HG03159 (cell line): ENCODE results near the gene HOXA3.

Experiments used
- ATAC-seq: cut with Tn5 transposase; IDR thresholded peaks from one replicate; pipeline ENCODE4 v1.9.1; 2021; ENCODE audit warnings: mild to moderate bottlenecking, moderate library complexity; ENCODE audit not compliant: unreplicated experiment

HOXA3 gene

DNA sequence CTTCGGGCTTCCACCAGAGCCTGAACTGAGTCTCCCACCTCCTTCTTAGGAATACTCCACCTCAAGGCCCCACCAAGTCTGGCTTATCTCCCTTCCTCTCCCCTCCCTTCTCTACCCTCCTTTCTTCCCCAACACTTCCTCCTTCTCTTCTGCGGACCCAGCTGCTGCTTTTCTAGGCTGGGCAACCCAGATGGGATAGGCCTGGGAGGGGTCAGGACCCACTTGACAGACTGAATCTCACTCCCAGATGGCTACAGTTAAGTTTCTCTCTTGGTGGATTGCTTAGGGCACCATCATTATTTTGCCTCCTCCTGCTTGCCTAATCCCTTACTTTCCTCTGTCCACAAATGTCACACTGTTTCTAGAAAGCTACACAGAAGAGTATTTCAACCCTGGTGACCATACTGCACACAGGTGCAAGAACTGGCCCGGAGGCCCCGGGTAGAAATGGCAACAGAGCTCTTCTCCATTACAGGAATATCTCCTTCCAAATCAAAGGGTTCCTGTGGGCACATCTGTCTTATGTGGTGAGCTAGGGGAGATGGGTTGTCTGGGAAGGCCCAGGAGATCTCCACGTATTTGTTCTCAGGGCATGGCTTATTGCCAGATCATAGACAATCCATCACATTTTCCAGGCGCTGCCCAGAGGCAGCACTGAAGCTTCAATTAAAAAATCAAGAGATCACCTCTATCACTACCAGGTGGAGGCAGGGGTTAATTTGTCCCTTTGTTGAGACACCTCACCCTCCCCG, 37.8 kb upstream of the HOXA3 start:
- ATAC-seq = no peak

DNA sequence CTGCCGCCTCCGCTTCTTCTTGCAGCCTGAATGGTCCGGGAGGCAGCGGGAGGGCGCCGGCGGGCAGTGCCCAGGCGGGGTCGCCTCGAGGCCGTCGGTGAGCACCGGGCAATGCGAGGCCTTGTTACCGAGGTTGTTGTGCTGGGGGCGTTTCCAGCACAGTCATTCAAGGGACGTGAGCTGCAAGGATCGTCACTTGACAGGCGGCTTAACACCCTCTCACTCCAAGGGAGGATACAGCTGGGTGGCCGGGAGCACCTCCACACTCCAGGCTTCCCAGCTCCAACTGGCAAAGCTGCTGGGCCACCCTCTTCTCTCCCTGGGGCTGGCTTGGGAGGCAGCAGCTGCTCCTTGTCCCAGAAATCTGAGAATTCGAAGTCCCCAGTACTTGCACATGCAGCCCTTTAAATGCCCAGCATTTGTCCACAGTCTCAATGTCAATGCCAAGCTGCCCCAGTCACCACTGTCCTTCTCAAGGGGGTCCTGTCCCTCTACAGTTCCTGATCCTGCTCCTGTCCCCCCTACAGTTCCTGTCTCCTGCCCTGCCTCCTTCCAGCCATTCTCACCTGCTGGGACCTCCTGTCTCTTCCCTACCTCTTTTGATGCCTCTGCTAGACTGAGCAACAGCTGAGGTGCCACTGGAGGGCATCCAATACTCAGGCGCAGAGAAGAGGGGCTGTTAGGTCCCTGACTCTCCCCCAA, 37.1 kb upstream of the HOXA3 start:
- ATAC-seq = no peak

DNA sequence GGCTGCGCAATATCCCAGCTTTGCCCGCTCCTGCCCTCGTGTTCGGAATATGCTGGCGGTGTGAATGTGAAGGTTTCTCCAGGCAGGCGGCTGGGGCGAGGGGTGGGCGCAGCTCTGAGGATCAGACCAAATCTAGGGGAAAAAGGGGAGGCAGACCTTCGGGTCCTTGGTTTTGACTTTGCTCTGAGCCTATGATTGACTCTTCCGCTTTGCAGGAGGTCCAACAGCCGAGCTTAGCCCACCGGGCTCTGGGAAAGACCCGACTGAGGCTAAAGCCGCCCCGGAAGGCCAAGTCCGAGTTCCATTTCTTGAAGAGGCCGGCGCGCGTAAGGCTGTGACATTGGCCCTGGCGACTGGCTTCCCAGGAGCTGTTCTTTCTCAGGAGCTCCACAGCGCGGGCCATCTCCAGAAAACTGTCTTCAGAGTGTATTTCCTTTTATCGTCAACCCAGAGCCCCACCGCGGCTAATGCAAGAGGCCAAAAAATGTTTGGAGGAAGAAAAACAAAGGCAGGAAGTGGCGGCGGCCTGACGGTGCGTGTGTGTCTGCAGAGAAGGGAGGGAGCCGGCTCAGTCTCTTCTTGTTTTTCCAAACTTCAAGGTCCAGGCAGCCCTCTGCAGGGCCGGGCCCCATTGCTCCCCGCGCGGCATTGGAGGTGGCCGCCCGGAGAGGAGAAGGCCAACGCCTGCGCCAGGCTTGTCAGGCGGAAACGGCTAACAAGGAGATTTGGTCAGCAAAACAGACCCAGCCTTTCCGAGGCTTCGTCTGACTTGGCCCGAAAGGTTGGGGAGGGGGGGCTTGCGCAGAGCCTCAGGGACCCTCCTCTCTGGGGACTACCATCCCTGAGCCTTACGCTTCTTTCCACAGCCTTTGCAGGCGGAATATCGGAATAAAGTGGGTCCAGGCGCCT, 36.3 kb upstream of the HOXA3 start:
- no peak for ATAC-seq

DNA sequence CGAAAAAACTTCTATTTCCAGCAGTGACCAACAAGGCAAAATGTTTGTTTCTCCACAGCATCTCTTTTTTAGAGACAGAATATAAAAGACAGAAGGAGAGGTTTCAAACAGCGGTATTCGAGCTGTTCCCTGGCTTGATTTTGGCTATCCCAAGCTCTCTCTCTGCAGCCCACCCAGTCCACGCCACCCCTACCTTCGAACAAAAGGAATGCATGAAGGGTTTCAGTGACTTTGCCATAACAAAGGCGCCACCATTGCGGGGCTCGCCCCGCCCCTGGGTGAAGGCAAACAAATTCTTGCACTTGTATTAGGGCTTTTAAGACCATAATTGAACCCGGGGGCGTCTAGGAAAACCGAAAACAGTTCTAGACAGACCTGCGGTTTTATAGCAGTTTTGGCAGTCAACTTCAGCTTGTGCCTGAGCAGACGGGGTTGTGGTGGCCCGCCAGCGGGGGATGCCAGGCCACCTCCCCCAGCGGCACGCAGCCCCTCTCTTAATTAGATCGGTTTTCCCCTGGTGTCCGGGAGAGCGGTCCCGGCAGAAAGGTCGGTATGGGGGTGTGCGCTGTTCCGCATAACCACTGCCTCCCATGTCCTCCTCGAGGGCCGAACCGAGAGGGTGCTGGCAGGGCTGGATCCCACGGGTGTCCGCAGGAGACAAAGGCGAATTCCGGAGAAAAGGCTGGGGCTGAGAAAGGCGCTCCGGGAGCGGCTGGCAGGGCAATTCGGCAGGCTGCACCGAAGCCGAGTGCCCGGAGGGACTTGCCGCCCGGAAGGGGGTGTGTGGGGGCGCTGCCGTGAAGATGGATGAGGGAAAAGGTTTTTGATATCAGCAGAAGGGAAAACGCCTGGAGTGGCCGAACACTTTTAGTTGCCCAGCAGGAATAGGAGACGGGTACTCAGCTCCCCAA, 35.3 kb upstream of the HOXA3 start:
- ATAC-seq = no peak

DNA sequence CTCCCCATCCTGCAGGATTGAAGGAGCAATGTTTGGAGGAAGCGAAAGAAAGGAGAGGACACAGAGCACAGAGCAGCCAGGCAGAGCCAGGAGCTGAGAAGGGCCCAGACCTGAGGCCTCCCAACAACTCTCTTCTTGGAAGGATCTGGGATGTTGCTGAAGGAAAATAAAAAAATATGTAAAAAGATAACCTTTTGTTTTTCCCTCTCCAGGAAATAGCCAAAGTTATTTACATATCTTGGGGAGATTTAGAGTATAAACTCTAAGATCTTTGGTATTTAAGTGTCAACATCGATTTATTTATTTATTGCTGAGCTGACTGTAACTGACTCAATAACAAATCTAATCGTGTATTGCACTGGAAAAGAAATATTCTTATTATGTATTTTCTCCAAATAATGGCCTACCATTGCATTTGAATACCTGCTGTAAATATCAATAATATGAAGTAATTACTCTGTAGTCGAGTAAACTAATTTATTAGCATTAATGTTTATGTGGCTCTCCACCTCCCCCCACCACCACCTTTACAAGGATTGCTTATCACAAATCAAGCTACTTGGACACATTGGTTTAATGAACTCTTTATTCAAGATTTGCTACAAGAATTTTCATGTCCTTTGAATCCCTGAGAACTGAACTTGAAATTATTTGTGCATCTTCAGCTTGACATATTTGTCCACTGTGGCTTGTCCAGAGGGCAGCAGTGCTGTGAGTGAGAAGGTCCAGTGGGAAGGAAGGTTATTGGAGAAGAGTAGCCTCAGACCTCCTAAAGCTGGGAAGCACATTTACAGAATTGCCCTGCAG, 34.5 kb upstream of the HOXA3 start:
- no peak for ATAC-seq

DNA sequence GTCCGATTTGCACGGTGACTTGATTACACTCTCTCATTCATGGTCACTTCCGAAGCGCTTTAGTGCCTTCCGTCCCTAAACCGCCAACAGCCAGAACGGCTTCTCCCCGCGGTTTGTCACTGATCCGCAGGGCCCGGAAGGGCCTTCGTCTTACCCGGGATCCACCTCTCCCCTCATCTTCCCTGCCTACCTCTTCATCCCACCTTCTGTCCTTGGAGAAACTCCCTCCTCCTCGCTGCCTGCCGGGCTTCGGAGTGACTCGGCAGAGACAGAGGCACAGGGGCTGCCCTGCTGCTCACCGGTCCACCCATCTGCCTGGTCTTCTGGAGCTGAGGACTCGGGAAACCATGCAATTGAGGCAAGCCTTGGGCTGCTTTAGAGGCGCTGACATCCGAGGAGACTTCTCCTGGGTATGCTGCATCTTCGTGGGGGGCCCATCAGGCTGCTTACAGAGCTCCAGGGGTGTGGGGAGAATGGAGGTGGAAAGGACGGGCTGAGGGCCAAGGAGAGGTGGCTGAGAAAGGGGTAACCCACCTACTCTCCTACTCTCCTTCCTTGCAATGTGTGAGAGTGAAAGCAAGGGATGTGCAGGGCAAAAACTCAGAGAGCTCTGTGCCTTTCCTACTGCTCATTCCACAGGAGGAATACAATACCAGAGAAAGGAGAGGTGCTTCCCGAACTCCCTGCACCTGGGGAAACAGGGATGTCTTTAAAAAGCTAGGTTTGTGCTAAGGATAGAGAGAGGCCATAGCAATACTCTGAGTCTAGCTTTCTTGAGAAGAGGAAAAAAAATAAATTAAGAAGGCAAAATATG, 33.7 kb upstream of the HOXA3 start:
- no peak for ATAC-seq

DNA sequence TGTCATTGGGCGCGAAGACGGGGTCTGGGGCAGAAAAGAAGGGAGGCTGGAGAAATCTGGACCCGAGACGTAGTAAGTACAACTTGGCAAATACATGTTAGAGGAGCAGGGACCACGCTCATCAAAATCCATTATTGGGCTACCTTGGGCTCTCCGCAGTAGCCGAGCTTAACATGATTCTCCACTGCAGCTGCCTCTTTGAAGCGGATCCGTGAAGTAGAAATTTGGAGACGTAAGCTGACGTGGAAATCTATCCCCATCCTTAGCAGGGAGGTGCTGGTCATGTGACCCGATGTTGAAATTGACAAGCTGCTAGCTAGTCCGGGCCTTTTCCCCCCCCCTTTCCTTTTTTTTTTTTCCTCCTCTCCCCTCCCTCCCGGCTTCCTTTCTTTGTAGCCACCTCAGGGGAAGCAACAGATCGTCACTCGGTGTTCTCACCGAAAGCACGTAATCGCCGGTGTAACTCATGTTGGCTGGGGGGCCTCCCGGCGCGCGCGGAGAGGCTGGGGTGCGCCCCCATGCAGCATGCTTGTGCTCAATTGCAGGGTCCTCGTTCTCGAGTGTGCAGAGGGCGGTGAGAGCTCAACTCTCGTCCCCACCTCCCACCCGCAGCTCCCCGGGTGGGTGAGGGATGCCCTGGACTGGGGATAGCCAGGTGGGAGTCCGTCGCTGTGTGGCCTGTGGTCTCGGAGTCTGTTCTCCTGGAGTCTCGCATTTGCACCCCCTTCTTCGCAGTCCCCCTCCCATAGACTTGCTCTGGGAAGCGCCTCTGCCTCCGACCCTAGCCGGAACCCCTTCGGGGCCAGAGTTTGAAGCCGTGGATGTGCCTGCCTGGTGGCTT, 32.9 kb upstream of the HOXA3 start, which contains the start of gene HOXA11:
Gene HOXA11, minus strand, starts transcription at position 220 of the 841 bp plus-strand sequence. Its CDS starts 88 bp downstream, at position 132.
- ATAC-seq = no peak

DNA sequence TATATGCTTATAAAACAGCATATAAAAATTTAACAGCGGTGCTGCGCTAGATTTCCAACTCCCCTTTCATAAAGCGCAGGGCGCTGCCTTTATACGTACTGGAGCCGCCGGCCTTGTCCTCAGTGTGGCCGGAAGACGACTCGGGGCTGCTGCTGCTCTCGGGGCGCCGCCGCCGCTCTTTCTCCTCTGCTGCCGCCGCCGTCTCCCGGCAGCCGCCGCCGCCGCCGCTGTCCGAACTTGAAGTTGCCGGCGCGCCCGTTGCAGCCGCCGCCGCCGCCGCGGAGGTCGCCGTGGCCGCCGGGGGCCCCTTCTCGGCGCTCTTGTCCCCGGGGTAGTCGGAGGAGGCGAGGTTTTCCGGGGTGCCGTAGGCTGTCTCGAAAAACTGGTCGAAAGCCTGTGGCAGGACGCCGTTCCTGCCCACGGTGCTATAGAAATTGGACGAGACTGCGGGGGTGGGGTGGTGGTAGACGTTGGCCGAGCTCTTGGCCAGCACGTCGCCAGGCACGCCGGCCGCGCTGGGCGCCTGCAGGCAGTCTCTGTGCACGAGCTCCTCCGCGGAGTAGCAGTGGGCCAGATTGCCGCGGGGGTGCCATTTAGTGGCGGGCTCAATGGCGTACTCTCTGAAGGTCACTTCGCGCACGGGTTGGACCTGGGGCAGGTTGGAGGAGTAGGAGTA, 32.1 kb upstream of the HOXA3 start:
- ATAC-seq = no peak

DNA sequence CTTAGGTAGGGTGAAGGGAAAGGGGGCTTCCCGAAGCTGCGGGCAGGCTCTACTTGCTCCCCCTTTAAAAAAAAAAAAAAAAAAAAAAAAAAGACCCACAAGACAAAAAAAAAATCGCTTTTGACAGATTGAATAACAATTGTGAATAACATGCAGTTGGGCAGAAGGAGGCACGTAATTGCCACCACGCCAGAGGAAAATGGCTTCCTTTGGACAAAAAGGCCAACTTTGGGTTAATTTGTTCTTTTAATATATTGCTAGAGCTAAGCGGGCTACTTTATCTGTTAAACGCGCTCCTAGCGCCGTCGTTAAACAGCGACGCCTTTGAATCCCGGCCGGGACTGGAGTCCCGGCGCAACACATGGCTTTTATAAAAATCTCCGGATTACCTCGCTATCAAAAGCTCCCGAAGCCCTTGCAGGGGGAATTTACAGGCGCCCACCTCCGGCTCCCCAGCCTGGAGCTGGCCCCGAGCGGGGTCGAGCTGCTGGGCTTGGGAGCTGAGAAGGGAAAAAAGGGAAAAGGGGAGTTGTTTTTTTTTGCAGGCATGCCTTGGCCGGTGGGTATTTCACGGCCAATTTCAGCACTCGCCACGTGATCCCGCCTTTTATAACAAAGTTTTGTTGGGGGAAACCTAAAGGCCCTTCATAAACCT, 31.4 kb upstream of the HOXA3 start:
- no peak for ATAC-seq

DNA sequence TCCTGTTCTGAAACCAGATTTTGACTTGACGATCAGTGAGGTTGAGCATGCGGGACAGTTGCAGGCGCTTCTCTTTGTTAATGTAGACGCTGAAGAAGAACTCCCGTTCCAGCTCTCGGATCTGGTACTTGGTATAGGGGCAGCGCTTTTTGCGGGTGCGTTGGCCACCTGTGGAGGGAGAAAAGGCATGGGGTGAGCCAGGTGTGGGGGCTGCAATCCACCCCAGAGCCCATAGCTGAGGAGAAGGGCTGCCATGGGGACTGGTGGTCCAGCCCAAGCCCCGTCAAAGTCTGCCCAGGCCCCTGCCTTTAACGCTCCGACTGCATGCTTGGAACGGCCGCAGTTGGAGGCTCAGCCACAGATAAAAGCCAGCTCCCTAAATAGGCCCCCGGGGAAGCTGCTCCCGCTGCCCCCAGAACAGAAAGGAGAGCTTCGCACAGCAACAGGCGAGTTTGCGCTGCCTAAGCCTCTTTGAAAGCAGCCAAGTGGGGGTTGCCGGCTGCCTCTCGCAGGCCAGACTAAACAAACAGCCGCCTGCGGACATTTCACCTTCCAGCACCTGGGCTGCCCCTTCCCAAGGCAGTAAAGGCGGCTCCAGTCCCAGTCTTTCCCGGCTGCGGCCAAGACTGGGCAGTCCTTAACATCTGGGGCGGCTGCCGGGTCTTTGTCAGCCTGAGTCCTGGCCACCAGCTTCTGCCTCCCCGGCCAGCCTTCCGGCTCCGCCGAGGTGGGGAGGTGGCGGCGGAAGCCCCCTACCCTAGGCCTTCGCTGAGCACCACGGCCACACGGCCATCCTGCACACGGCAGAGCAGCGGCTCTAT, 30.7 kb upstream of the HOXA3 start:
- no peak for ATAC-seq

DNA sequence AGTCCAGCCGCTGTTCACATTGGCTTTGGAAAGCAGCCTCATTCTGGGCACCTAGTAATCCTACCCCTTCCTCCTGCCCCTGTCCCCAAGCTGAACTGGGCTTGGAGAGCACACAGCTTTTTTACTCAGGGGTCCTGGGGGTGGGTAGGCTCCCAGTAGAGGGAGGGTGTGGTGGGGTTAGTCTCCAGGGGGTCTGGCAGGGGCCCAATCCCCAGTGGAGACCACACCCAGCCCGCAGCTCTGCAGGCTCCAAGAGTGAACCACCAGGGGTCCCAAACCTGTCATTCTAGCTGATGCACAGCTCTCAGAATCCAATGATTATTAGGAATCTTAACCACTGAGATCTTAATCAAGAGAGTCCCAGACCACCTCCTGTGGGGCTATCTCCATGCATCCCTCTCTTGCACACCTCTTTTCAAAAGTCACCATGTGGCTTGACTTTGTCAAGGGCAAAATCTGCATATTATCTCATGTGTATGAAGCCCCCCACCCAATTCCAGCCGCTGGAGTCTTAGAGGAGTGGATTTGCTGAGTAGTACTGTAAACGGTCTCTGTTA, 30.0 kb upstream of the HOXA3 start:
- no peak for ATAC-seq

DNA sequence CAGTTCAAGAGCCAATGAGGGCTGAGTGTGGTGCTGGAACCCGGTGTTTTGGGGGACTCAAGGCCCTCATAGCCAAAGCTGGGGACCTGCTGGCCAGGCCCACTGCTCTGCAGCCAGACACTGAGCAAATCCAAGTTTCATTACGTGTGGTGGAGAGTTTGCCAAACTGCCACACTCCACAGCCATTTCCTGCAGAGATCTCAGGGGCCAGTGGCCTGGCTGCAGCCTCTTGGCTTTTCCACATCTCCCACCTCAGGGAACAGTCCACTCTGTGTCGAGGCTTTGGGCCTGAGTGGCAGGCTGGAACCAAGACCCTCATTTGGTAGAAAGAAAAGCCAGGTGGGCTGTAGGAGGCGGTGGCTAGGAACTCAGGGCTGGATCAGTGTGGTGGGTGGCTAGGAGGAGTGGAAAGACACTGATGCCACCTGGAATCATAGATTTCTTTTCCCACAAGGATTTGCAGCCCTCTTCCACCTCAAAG, 29.5 kb upstream of the HOXA3 start:
- ATAC-seq = no peak

DNA sequence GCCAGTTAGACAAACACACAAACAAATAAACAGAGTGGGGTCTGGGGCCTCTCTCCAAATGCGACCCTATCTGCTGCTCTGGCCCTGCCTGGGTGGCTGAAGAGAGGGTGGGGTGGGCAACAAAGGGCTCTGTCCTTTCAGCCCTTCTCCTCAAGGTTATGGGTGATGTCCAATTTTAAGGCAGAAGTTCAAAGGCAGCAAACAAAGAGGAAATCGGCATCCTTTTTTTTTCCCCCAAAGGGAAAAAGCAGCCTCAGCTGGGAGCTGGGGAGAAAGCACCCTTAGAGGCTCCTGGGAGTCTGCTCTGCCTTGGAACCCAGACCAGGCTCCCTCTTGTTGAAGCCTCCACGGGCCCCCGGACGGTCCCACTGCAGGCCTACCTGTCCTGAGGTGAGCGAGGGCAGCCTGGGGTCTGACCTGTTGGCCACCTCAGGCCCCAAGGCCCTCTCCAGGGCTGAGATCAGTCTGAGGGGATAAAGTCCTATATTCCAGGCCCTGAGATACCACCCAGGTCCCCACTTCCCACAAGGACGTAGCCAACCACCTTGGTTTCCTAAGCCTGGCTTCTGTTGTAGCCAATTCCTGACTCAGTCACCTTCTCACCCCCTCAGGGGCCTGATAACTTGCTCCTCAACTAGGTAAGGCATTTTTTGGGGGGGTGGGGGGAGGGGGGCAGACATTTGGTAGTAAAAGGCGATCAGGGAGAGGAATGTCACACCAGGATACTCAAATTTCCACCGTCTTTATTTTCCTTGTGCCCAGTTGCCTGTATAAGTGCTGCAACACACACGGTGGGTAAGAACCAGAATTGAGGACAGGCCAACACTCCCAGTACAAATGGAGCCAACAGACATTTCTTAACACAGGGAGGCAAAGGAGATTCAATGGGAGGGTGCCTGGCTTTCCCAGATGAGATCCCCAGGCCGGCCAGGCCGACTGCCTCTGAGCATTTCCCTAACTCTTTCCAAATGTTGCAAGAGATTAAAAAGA, 28.3 kb upstream of the HOXA3 start:
- ATAC-seq = no peak
